Measurements from ENCODE around the gene BTBD18. TPM values are rescaled to one million over a fixed set of nuclear protein-coding genes. Genes with fewer than 3 reads are reported as not detected.

The BTBD18 gene
- not detected for total RNA-seq

GRCh38 chr11:57751676-57752253 lies at the start of gene BTBD18:
Gene BTBD18 (minus strand): TSS chr11:57751819. CDS start chr11:57751188, 631 bp downstream.
- TF ChIP-seq POLR2A (IDR thresholded peaks at IDR 0.05): no peak
- TF ChIP-seq EP300 (IDR thresholded peaks at IDR 0.05): no peak
- TF ChIP-seq CTCF (IDR thresholded peaks at IDR 0.05): peak; percentile 18 to 52 (median 27)
- Histone ChIP-seq H3K4me1 (peaks cover 0 to 9% (median 0%) of the 10 kb centered on the region in 4 donors), H3K27me3 (no peaks in the 10 kb centered on the region), H3K9me3 (no peaks in the 10 kb centered on the region), H3K4me3 (no peak within 1 kb of the TSS), H3K36me3 (peaks cover 0 to 37% (median 0%) of the 10 kb centered on the region in 3 donors), H3K27ac (peak within 1 kb of the TSS in 1 of 4 donors; percentile 20)
- no peak for DNase-seq (ENCODE audit: low spot score in 2 of 2)
- 46 to 50% methylated on average over 10 of the region's 10 CpGs for WGBS, 2 donors

- H3K4me3 ChIP-seq: no peak overlapping the region
- no peaks in the 10 kb centered on the region for H3K9me3 ChIP-seq
- H3K36me3 ChIP-seq: peaks cover 2 to 65% (median 9%) of the 10 kb centered on the region in 3 donors
- DNase-seq (ENCODE audit: low spot score in 2 of 2): no peak
- TF ChIP-seq EP300 (IDR thresholded peaks at IDR 0.05): no peak
- no peaks in the 10 kb centered on the region for H3K27me3 ChIP-seq
- peak overlapping the region in 2 of 4 donors; percentile 2 to 63 for H3K27ac ChIP-seq
- peaks cover 0 to 43% (median 29%) of the 10 kb centered on the region in 4 donors for H3K4me1 ChIP-seq
Observed at GRCh38 chr11:57801183-57801485, 49.5 kb upstream of the BTBD18 start.

- 43% methylated on average over 4 of the region's 4 CpGs for WGBS, 2 donors
- Histone ChIP-seq H3K4me3 (no peak overlapping the region), H3K27ac (peak overlapping the region; percentile 2 to 76 (median 56)), H3K9me3 (no peaks in the 10 kb centered on the region), H3K36me3 (peaks cover 2 to 65% (median 9%) of the 10 kb centered on the region in 3 donors), H3K4me1 (peaks cover 0 to 46% (median 31%) of the 10 kb centered on the region in 4 donors), H3K27me3 (no peaks in the 10 kb centered on the region)
- no peak for TF ChIP-seq POLR2A (IDR thresholded peaks at IDR 0.05)
- TF ChIP-seq EP300 (IDR thresholded peaks at IDR 0.05): peak in 1 of 2 donors; percentile 51
- peak; percentile 70 to 91 (median 86) for TF ChIP-seq CTCF (IDR thresholded peaks at IDR 0.05)
- peak in 1 of 2 donors; percentile 49 for DNase-seq (ENCODE audit: low spot score in 2 of 2)
Observed at GRCh38 chr11:57800444-57801182, 49.0 kb upstream of the BTBD18 start.

GRCh38 chr11:57798905-57799559 lies 47.4 kb upstream of the BTBD18 start:
- no peak overlapping the region for H3K4me3 ChIP-seq
- H3K27ac ChIP-seq: peak overlapping the region in 3 of 4 donors; percentile 38 to 76 (median 52)
- no peaks in the 10 kb centered on the region for H3K27me3 ChIP-seq
- no peaks in the 10 kb centered on the region for H3K9me3 ChIP-seq
- peak in 1 of 2 donors; percentile 40 for TF ChIP-seq EP300 (IDR thresholded peaks at IDR 0.05)
- no peak for TF ChIP-seq CTCF (IDR thresholded peaks at IDR 0.05)
- TF ChIP-seq POLR2A (IDR thresholded peaks at IDR 0.05): no peak
- H3K36me3 ChIP-seq: peaks cover 0 to 55% (median 9%) of the 10 kb centered on the region in 3 donors
- WGBS, 2 donors: 6 to 11% methylated on average over 1 of the region's 1 CpG
- peaks cover 0 to 62% (median 32%) of the 10 kb centered on the region in 4 donors for H3K4me1 ChIP-seq
- no peak for DNase-seq (ENCODE audit: low spot score in 2 of 2)

- peaks cover 0 to 46% (median 5%) of the 10 kb centered on the region in 3 donors for H3K36me3 ChIP-seq
- H3K27ac ChIP-seq: peak overlapping the region in 3 of 4 donors; percentile 53 to 74 (median 58)
- TF ChIP-seq POLR2A (IDR thresholded peaks at IDR 0.05) (no peak), EP300 (IDR thresholded peaks at IDR 0.05) (no peak), CTCF (IDR thresholded peaks at IDR 0.05) (no peak)
- peaks cover 0 to 77% (median 45%) of the 10 kb centered on the region in 4 donors for H3K4me1 ChIP-seq
- H3K4me3 ChIP-seq: no peak overlapping the region
- 38 to 45% methylated on average over 8 of the region's 8 CpGs for WGBS, 2 donors
- DNase-seq (ENCODE audit: low spot score in 2 of 2): no peak
- H3K27me3 ChIP-seq: no peaks in the 10 kb centered on the region
- H3K9me3 ChIP-seq: no peaks in the 10 kb centered on the region
Observed at GRCh38 chr11:57793351-57794115, 41.9 kb upstream of the BTBD18 start.
